H9 (cell line): Measurements from ENCODE around the gene HMOX1. TPM values are rescaled to one million over a fixed set of nuclear protein-coding genes. Genes with fewer than 3 reads are reported as not detected.

Source experiments
- DNase-seq: peaks from one replicate; pipeline ENCODE4 v3.0.0-alpha.2; 2017
- H2AFZ ChIP-seq: one replicate; pipeline ENCODE4 v1.6.1; 2013; ENCODE audit warnings: mild to moderate bottlenecking, low read length, control low read depth, moderate library complexity
- H2AK5ac ChIP-seq: 2 replicates; pipeline ENCODE4 v1.6.1; 2013; ENCODE audit warnings: low read length, control low read depth, mixed read lengths; ENCODE audit not compliant: insufficient read length
- H2BK120ac ChIP-seq: one replicate; pipeline ENCODE4 v1.6.1; 2013; ENCODE audit warnings: low read depth, mild to moderate bottlenecking, low read length, control low read depth, inconsistent platforms; ENCODE audit not compliant: poor library complexity, severe bottlenecking
- H2BK12ac ChIP-seq: 2 replicates; pipeline ENCODE4 v1.6.1; 2013; ENCODE audit warnings: low read length, control low read depth, mixed read lengths, low read depth; ENCODE audit not compliant: insufficient read length
- H2BK15ac ChIP-seq: 2 replicates; pipeline ENCODE4 v1.6.1; 2013; ENCODE audit warnings: low read depth, low read length, control low read depth
- H2BK20ac ChIP-seq: one replicate; pipeline ENCODE4 v1.6.1; 2013; ENCODE audit warnings: low read depth, mild to moderate bottlenecking, low read length, control low read depth, inconsistent platforms; ENCODE audit not compliant: poor library complexity, severe bottlenecking
- H2BK5ac ChIP-seq: 2 replicates; pipeline ENCODE4 v1.6.1; 2013; ENCODE audit warnings: low read length, control low read depth, mixed read lengths; ENCODE audit not compliant: insufficient read length
- H3K14ac ChIP-seq: 2 replicates; pipeline ENCODE4 v1.6.1; 2013; ENCODE audit warnings: low read length, control low read depth; ENCODE audit not compliant: insufficient read depth
- H3K18ac ChIP-seq: 2 replicates; pipeline ENCODE4 v1.6.1; 2013; ENCODE audit warnings: low read depth, mild to moderate bottlenecking, mixed read lengths, low read length, control low read depth; ENCODE audit not compliant: insufficient read length
- H3K23ac ChIP-seq: 2 replicates; pipeline ENCODE4 v1.6.1; 2013; ENCODE audit warnings: low read length, control low read depth, mixed read lengths, low read depth; ENCODE audit not compliant: insufficient read length
- H3K23me2 ChIP-seq: 2 replicates; pipeline ENCODE4 v1.6.1; 2013; ENCODE audit warnings: low read depth, mild to moderate bottlenecking, mixed read lengths, low read length, control low read depth; ENCODE audit not compliant: insufficient read length, poor library complexity, severe bottlenecking
- H3K27ac ChIP-seq: 2 replicates; pipeline ENCODE4 v1.5.1; 2013; ENCODE audit warnings: low read length, control low read depth, mixed read lengths, low read depth; ENCODE audit not compliant: insufficient read length
- H3K27me3 ChIP-seq: 2 replicates; pipeline ENCODE4 v1.6.1; 2013; ENCODE audit warnings: low read length, control low read depth, inconsistent platforms; ENCODE audit not compliant: insufficient read depth
- H3K4ac ChIP-seq: 2 replicates; pipeline ENCODE4 v1.6.1; 2013; ENCODE audit warnings: low read depth, mild to moderate bottlenecking, control low read depth, inconsistent platforms, low read length, moderate library complexity
- H3K4me1 ChIP-seq: 2 replicates; pipeline ENCODE4 v1.6.1; 2013; ENCODE audit warnings: low read length, control low read depth, inconsistent platforms; ENCODE audit not compliant: insufficient read depth
- H3K4me2 ChIP-seq: 2 replicates; pipeline ENCODE4 v1.6.1; 2013; ENCODE audit warnings: low read length, control low read depth, mixed read lengths; ENCODE audit not compliant: insufficient read length, insufficient read depth
- H3K56ac ChIP-seq: 2 replicates; pipeline ENCODE4 v1.6.1; 2013; ENCODE audit warnings: low read depth, mild to moderate bottlenecking, mixed read lengths, low read length, control low read depth; ENCODE audit not compliant: insufficient read length
- H3K79me1 ChIP-seq: 2 replicates; pipeline ENCODE4 v1.6.1; 2013; ENCODE audit warnings: low read depth, mild to moderate bottlenecking, moderate library complexity, low read length, control low read depth, inconsistent platforms; ENCODE audit not compliant: insufficient read depth, poor library complexity, severe bottlenecking
- H3K79me2 ChIP-seq: 2 replicates; pipeline ENCODE4 v1.6.1; 2013; ENCODE audit warnings: low read length, control low read depth, inconsistent platforms; ENCODE audit not compliant: insufficient read depth
- H3K9ac ChIP-seq: 2 replicates; pipeline ENCODE4 v1.6.1; 2013; ENCODE audit warnings: low read length, control low read depth, mixed read lengths; ENCODE audit not compliant: insufficient read length; ENCODE audit errors: extremely low read depth
- H3K9me3 ChIP-seq: one replicate; pipeline ENCODE4 v1.6.1; 2013; ENCODE audit warnings: low read depth, low read length, inconsistent platforms; ENCODE audit not compliant: control insufficient read depth
- H3T11ph ChIP-seq: one replicate; pipeline ENCODE4 v1.6.1; 2013; ENCODE audit warnings: mild to moderate bottlenecking, low read length, control low read depth, inconsistent platforms
- H4K20me1 ChIP-seq: one replicate; pipeline ENCODE4 v1.6.1; 2013; ENCODE audit not compliant: control insufficient read depth, insufficient read length, insufficient read depth
- H4K5ac ChIP-seq: 2 replicates; pipeline ENCODE4 v1.6.1; 2013; ENCODE audit warnings: low read depth, mild to moderate bottlenecking, mixed read lengths, low read length, control low read depth; ENCODE audit not compliant: insufficient read length
- H4K8ac ChIP-seq: replicated peaks from 2 replicates; pipeline ENCODE4 v1.6.1; 2013; ENCODE audit warnings: low read length, control low read depth, mixed read lengths, low read depth; ENCODE audit not compliant: insufficient read length
- H4K91ac ChIP-seq: 2 replicates; pipeline ENCODE4 v1.6.1; 2013; ENCODE audit warnings: low read depth, mild to moderate bottlenecking, moderate library complexity, mixed read lengths, low read length, control low read depth; ENCODE audit not compliant: insufficient read length
- H3K27ac Mint-ChIP-seq, 3 experiments: 2 replicates in 2 of 3; 3 replicates in 1 of 3; pipeline ENCODE4 v1.8.0; 2020 to 2021; ENCODE audit warnings: mixed read lengths in 3 of 3, mild to moderate bottlenecking in 1 of 3, moderate library complexity in 1 of 3
- H3K27me3 Mint-ChIP-seq: 2 replicates; pipeline ENCODE4 v1.8.0; 2021; ENCODE audit warnings: low read depth, mild to moderate bottlenecking, moderate library complexity, mixed read lengths
- H3K36me3 Mint-ChIP-seq, 3 experiments: 2 replicates in 2 of 3; 3 replicates in 1 of 3; pipeline ENCODE4 v1.8.0; 2020 to 2021; ENCODE audit warnings: low read depth in 3 of 3, mixed read lengths in 3 of 3; ENCODE audit not compliant: insufficient read depth in 1 of 3
- H3K4me1 Mint-ChIP-seq, 2 experiments: 2 replicates each; pipeline ENCODE4 v1.8.0; 2020; ENCODE audit warnings: mixed read lengths in 2 of 2
- H3K4me3 Mint-ChIP-seq, 2 experiments: 2 replicates in 1 of 2; 3 replicates in 1 of 2; pipeline ENCODE4 v1.8.0; 2020 to 2021; ENCODE audit warnings: mild to moderate bottlenecking in 2 of 2, mixed read lengths in 2 of 2, moderate library complexity in 1 of 2
- H3K9me3 Mint-ChIP-seq, 2 experiments: 2 replicates in 1 of 2; 3 replicates in 1 of 2; pipeline ENCODE4 v1.8.0; 2020; ENCODE audit warnings: mild to moderate bottlenecking in 2 of 2, mixed read lengths in 2 of 2, moderate library complexity in 1 of 2
- CTCF ChIP-seq: fragments of 200-600 bp; sonication (generic); conservative IDR thresholded peaks from 3 replicates; pipeline ENCODE4 v1.8.0; 2021; ENCODE audit warnings: antibody characterized with exemption, mild to moderate bottlenecking
- WGBS: extraction: QIAGEN DNeasy Blood & Tissue Kit; methylation state at CpG from one replicate; pipeline ENCODE4 v1.1.7; 2013; ENCODE audit warnings: missing lambda C conversion rate, low lambda C conversion rate, mixed read lengths; ENCODE audit not compliant: insufficient read length; ENCODE audit errors: extremely low coverage; 5-methylcytosine and 5-hydroxymethylcytosine counted together
- total RNA-seq: library from RNA; stranded (reverse); gene quantifications from 2 replicates; pipeline ENCODE4 v1.2.1, GENCODE V29; 2021

The HMOX1 gene
- total RNA-seq, 1 experiment from 2014 or later, result 22.7 TPM

- H2BK15ac ChIP-seq, result no peak overlapping the region
- no peak overlapping the region for H3K27ac Mint-ChIP-seq
- no peak overlapping the region for H2BK20ac ChIP-seq
- H4K8ac ChIP-seq, result no peak overlapping the region
- H3K4me2 ChIP-seq, result no peak overlapping the region
- no peak overlapping the region for H2BK12ac ChIP-seq
- H4K91ac ChIP-seq, result no peak overlapping the region
- H3K23ac ChIP-seq, result no peak overlapping the region
- H3K4ac ChIP-seq, result no peak overlapping the region
- no peak overlapping the region for H3K4me3 Mint-ChIP-seq
- no peak overlapping the region for H3K18ac ChIP-seq
- no peaks in the 10 kb centered on the region for H3K23me2 ChIP-seq
- no peaks in the 10 kb centered on the region; the same call in 1 of the 2 replicates for H3K4me1 ChIP-seq
- H3K9me3 ChIP-seq, result no peaks in the 10 kb centered on the region
- H3T11ph ChIP-seq, result no peak overlapping the region
- WGBS, result no CpG with 5 or more reads among the region's 6 CpGs
- no peak overlapping the region for H2BK120ac ChIP-seq
- no peak overlapping the region for H2AFZ ChIP-seq
- TF ChIP-seq CTCF, result no peak
- H3K79me2 ChIP-seq, result no peaks in the 10 kb centered on the region; the same call in 1 of the 2 replicates
- H3K27me3 ChIP-seq, result no peaks in the 10 kb centered on the region
- no peak overlapping the region for H3K14ac ChIP-seq
- no peak overlapping the region for H3K56ac ChIP-seq
- H3K9ac ChIP-seq, result no peak overlapping the region
- no peak overlapping the region for H3K27ac ChIP-seq
- DNase-seq, result no peak
- H3K27me3 Mint-ChIP-seq, result peaks cover 4% of the 10 kb centered on the region
- H4K5ac ChIP-seq, result no peak overlapping the region
- no peaks in the 10 kb centered on the region; a peak in 1 of 5 replicates for H3K9me3 Mint-ChIP-seq
- H2BK5ac ChIP-seq, result no peak overlapping the region
- no peaks in the 10 kb centered on the region for H3K79me1 ChIP-seq
- peaks cover 10% of the 10 kb centered on the region in 2 experiments for H3K4me1 Mint-ChIP-seq
- H4K20me1 ChIP-seq, result no peaks in the 10 kb centered on the region
- peaks cover 8 to 15% (median 10%) of the 10 kb centered on the region in 3 experiments; a peak in 4 of 7 replicates for H3K36me3 Mint-ChIP-seq
- no peak overlapping the region for H2AK5ac ChIP-seq
These were observed 61.6 kb downstream of the HMOX1 start for GRCh38 chr22:35442471-35442870.
